Posterior vena cava (tissue), 2 donors: ENCODE data around the gene ESPNL. TPM values are rescaled to one million over a fixed set of nuclear protein-coding genes. Genes with fewer than 3 reads are reported as not detected.

Experiments
- DNase-seq: peaks from one replicate; pipeline ENCODE4 v3.0.0-alpha.2; 2020; ENCODE audit warnings: low spot score
- intact Hi-C, 2 donors: fragments of 100-400 bp; cut with DNase I; formaldehyde crosslinking; loops; one replicate each; pipeline versions ENCODE4 v1.14.1 to v1.14.2; 2022 to 2023
- total RNA-seq, 2 donors: library from RNA; stranded (reverse); fragmentation: NEBNext Ultra II Directional; extraction: Animal tissue kit (Norgen Biotek cat#: 25700); gene quantifications; one replicate each; pipeline ENCODE4 v1.2.1, GENCODE V29; 2021
- donor health status: DM: yes; HTN: yes; CAD: no.
- donor health status: DM: yes; HTN: yes; CAD: no.

ESPNL gene
- total RNA-seq, 2 donors from 2014 or later, result 0.24 to 3.0 TPM

DNA sequence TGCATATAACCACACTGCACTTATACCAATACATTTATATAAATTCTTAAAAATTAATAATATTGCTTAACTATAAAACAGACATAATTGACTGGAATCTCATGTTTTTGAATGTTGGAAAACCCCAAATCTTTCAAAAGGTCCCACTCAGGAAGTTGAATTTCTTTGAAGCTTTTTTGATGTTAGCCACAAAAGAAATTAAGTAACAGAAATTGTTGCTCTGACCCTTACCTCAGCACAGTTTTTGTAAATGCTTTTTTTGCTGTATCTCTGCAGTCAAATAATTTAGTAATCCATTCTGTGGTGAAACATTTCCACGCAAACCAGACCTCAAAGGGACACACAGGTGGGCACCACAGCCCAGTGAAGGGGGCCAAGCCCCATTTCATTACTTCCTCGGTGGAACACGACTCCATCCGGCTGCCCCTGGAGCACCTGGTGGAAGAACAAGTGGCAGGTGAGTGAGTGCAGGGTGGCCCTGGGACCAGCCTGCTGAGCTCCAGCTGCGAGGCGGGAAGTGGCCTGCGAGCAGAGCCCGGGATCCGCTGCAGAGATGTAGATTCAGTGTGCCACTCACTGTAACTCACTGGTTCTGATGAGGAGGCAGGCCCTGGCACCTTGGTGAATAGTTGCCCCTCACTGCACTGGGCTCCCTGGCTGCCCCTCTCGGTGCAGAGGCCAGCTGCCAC is 31.0 kb upstream of the ESPNL start:
- intact Hi-C loops, result no loop called here
- DNase-seq, result no peak

DNA sequence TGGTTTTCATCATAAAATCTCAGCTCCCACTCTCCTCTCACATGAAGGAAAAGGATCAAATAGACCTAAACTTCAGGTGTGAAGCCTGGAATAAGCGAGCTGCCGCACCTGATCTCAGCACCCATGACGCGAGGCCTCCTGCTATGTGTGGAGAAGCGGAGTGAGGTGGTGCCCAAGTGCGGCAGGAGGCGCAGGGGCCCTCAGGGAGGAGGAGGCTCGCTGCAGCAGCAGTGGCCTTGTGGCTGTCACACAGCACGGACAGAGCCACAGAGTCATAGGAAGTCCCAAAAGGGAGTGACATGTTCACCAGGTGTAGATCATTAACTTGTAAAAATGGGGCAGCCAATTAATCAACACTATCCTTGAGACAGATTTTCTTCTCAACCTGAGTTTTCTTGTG is 30.3 kb upstream of the ESPNL start:
- intact Hi-C loops, result no loop called here
- DNase-seq, result peak; percentile 29

DNA sequence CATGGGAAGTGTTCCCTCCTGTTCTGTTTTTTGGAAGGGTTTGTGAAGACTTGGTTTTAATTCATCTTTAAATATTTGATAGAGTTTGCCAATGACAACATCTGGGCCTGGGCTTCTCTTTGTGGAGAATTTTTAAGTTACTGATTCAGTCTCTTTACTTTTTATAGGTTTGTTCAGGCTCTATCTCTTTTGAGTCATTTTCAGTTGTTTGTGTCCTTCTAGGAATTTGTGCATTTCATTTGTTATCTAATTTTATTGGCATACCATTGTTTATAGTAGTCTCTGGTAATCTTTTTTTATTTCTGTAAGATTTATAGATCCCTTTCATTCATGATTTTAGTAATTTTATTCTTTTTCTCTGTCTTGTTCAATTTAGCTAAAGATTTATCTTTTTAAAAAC is 24.7 kb upstream of the ESPNL start:
- no peak for DNase-seq
- intact Hi-C loops, result no loop called here

DNA sequence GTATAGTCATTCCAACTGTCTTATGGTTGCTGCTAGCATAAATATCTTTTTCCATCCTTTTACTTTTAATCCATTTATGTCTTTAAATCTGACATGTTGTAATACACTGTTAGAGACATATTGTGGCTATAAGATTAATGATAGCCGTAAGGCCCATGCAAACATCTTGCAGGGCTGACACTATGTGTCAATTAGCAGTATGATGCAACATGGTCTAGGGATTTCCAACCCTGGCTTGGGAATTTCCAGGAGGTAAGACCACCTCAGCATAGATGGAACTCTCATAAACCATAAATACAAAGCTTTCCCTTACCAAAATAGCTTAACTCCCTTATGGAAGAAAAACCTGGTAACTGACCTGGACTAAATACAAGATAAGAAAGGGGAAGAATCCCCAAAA is 22.8 kb upstream of the ESPNL start:
- no peak for DNase-seq
- intact Hi-C loops, result no loop called here

DNA sequence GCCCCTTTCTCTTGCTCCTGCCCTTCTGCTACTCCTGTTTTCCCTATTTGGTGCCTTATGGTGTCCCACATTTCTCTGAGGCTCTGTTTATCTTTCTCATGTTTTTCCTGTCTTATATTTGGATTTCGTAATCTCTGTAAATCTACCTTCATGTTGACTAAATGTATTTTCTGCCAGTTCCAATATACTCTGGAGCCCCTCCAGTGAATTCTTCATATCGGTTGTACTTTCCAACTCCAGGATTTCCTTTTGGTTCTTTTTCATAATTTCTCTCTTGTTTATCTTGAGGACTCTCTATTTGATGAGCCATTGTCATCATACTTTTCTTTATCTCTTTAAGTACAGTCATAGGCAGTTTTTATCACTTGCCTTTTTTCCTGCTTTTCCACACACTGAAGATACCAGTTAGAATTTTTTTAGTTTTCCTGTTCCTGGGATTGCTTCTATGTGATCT is 20.2 kb upstream of the ESPNL start:
- DNase-seq, result no peak
- intact Hi-C loops, result no loop called here

DNA sequence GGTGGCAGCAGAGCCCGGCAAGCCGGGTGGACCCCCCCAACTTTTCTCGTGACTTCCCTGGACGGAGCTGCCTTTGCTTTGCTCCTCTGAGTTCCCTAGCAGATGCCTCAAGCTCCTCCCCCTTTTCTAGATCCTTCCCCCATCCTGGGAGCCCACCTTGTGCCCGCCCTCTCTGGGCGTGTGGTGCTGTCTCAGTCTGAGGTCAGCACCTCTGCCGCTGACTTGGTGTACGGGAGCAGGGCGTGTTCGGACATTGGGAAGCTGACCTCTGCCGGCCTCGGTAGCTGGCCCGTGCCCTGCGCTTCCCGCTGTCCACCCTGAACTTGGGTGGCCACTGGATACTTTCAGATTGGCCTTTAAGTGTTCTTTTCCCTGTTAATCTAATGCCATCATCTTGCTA is 19.6 kb upstream of the ESPNL start:
- peak; percentile 58 for DNase-seq
- intact Hi-C loops, result no loop called here

DNA sequence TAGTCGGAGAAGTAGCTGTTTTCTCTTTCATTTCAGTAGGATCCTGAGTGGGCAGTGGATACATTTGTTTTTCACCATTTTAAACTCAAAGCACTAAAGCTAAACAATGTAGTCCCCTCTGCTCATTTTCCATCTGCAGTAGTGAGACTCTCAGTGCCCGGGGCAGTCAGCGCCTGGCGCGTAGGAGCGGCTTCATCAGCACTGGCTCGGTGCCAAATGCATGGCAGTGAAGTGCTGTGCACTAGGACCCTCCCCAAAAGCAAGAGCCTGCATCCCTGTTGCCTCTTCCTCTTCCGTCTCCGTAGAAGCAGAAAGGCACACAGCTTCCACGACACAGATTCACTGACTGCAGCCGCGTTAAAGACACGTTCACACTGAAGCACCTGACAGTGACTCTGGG is 19.0 kb upstream of the ESPNL start:
- intact Hi-C loops, result no loop called here
- peak; percentile 25 for DNase-seq

DNA sequence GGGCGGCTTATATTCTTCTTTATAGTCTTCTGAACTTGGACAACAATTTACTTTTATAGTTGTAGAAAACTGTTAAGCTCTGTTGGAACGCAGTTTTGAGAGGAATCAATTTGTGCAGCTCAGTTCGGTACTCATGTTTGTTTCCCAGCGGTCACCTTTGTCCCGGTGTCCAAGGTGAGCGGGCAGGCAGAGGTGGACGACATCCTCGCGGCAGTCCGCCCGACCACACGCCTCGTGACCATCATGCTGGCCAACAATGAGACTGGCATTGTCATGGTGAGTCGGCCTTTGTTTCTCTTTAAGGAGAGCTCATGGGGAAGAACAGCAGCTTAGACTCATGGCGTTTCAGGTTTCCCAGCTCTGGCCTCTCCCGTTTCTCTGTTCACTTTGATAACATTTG is 18.6 kb upstream of the ESPNL start:
- intact Hi-C loops, result no loop called here
- no peak for DNase-seq

DNA sequence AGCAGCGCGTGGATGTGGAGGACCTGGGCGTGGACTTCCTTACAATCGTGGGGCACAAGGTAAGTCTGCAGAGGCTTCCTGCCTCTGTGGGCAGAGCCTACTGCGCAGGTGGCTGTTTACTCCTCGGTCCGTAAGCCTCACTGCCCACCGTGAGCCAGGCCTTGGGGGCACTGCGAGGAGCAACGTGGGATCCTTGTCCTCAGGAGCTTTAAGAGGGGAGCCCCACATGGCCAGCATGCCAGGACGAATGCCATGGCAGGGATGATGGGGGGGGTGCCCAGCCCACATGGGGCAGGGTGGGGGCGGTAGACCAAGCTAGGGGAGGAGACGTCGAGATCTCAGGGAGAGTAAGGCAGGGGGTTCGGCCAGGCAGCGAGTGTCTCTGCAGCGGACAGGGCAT is 18.0 kb upstream of the ESPNL start:
- intact Hi-C loops, result no loop called here
- DNase-seq, result peak; percentile 64

DNA sequence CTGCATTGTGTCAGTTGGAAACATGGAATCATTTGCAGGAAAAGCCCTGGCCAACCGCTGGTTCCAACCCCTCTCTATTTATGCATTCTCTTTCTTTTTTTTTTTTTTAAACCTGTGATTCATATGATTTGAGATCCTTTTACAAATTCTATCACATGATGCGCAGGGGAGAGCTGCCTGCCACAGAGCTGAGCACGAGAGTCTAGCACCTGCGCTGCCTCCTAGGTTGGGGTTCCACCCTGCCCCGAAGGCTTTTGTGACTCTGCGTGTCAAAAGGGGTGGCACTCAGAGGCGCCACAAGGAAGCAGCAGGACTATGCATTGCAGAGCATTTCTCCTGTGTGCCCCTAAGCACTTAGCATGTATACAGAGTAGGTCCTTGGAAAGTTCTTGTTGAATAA is 17.3 kb upstream of the ESPNL start:
- peak; percentile 64 for DNase-seq
- intact Hi-C loops, result no loop called here

DNA sequence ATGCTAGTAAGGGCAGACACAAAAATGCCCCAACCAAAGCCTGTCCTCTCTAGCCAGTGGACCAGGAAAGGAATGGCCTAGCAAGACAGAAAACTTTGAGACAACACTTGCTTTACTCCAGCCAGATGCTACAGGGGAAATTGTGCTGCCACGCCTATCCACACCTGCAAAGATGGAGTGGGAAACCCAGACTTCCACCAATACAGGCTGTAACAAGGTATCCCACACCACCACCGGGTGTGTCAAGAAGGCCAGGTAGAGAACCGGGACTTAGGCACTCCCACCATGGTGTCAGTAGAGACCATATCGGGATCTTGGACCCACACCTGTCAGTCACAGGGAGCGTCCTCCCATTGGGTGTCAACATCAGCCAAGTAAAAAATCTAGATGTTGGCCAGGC is 16.2 kb upstream of the ESPNL start:
- DNase-seq, result no peak
- intact Hi-C loops, result loop anchor here in 1 of 2 donors (1.0 kb wide), 1 partner anchor 28 kb away; no protein-coding TSS in a partner anchor

DNA sequence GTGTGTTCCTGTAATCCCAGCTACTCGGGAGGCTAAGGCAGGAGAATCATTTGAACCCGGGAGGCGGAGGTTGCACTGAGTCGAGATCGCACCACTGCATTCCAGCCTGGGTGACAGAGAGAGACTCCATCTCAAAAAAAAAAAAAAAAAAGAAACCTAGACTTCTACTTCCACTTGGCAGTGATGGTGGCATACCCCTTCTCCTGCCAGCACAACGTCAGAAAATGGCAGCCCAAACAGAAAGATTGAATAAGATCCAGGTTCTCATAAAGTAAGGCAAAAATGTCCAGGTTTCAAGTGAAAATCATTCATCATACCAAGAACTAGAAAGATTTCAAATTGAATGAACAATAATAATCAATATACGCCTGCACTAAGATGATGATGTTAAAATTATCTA is 15.4 kb upstream of the ESPNL start:
- intact Hi-C loops, result loop anchor here in 1 of 2 donors (1.0 kb wide), 1 partner anchor 28 kb away; no protein-coding TSS in a partner anchor
- no peak for DNase-seq

DNA sequence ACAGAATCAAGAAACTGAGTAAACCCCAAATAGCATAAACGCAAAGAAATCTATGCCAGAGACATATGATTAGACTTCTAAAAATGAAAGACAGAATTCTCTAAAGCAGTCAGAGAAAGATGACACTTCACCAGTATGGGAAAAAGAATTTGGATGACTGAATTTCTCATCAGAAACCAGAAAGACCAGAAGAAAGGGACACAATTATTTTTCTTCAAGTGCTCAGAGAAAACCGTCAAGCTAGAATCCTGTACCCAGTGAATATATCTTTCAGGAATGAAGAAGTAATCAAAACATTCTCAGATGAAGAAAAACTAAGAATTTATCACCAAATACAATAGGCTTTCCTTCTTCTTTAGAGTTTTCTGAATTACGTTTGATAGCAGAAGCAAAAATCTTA is 14.2 kb upstream of the ESPNL start:
- DNase-seq, result no peak
- intact Hi-C loops, result no loop called here

DNA sequence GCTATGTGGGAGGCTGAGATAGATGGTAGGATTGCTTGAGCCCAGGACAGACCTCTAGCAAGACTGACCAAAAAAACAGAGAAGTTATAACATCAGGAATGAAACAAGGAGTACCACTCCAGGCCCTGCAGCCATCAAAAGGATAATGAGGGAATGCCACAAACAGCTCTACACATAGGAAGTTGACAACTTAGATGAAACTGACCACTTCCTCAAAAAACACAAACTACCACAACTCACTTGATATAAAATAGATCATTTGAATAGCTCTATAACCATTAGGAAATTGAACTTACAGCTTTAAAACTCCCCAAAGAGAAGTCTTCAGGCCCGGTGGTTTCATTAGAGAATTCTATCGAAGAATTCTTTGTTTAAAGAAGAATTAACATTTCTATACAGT is 12.9 kb upstream of the ESPNL start:
- intact Hi-C loops, result no loop called here
- DNase-seq, result no peak

DNA sequence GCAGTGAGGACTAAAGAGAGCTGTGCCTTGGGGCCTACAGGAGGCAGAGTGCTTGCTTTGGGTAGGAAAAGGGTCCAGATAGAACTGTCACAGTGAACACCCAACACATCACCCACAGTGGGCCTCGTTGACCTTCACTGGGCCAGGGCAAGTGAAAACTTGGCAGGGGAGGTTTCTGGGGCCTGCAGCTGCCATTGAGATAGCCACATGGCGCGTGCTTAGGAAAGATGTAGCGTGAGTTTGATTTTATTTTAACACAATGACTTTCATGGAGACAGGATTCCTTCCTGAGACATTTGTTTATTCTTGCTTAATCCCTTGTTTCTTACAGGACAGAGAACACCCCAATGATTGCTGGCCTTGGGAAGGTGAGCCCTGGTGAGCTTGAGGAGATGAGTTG is 9.3 kb upstream of the ESPNL start:
- intact Hi-C loops, result no loop called here
- DNase-seq, result peak; percentile 49

DNA sequence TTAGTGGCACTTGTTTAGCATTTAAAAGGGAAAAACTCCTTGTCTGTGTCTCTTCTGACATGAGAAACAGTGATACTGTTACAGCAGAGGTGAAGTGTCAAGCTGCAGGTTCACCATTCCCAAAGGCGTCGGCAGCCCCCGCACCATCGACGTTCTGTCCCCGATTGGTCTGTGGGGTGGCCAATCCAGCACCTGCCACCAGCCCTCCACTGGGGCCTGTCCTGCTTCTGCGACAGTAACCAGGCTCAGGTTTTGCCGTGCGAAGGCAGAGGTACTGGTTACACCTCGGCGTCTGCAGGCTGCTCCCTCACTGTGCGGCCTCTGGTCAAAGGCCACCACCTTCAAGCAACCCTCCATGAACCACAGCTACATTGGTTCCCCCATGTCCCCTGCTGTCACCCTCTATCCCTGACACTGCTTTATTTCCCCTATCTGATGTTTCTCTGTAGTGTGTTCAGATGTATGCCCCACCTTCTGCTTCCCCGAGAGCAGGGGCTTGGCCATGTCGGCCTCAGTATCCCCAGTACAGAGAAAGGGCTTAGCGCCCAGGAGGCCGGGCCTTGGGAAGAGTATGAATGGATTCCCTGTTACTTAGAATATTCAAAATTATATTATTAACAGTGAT is 8.6 kb upstream of the ESPNL start:
- peak; percentile 56 for DNase-seq

DNA sequence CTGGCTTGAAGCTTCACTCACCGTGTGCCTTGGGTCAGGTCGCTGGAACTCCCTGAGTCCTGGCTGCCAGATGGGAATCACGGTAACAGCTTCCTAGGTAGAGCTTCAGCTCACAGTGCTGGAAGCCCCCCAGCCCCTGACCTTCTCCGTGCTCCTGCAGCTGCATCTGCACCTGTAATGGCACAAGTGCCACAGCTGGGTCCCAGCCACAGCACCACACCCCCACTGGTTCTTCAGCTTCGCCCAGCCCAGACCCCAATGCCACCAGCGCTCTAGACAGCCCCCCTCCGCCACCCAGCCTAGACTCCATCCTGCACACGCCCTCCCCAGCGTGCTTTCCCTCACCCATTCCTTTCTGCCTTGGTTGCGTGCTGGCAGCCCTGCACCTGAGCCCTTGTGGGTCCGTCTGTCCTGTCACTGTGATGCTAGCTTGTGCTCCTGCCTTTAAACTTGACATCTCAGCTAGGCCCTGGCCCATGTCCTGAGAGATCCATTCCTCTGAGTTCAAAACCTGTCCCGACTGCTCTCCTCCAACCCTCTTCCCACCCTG is 7.6 kb upstream of the ESPNL start:
- DNase-seq, result peak; percentile 76
- intact Hi-C loops, result no loop called here

More for the DNA sequence above, 8.6 kb upstream of the ESPNL start:
- intact Hi-C loops, result no loop called here

DNA sequence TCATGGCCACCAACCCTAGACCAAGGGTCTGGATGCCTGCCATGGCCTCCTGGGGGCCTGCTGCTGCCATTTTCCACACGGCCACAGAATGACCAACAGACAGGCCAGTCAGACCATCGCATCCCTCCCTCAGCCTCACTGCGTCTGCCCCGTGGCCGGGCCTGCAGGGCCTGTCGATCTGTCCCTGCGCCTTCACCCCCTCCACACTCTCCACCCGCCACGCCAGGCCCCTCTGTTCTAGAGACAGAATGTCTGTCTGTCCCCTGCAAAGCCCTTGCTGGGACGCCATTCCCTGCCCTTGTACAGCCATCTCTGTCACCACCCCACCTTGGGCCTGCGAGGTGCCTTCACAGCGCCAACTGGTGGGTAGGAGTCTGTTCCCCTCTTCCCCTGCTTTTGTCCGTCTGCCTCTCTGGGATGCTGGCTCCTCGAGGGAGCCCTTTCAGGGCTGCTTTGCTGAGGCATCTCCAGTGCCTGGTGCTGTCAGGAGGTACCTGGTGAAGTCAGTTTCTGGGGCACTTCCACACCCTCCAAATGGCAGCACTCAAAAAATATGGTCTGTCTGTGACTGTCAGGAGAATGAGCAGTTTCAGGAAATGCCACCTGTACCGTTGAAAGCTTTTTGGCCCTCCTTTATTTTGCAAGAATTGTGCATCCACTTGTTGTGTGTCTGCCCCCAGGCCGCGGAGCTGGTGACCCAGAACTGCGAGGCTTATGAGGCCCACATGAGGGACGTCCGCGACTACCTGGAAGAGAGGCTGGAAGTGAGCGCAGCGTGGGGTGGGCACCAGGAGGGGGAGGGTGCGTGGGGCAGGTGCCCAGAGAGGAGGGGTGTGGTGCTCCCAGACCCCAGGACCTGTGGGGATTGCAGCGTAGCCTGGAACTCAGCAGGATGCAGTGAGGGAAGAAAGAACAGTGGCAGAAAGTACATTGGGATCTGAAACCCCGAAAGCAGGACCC is 6.7 kb upstream of the ESPNL start:
- DNase-seq, result peak; percentile 72
- intact Hi-C loops, result no loop called here

DNA sequence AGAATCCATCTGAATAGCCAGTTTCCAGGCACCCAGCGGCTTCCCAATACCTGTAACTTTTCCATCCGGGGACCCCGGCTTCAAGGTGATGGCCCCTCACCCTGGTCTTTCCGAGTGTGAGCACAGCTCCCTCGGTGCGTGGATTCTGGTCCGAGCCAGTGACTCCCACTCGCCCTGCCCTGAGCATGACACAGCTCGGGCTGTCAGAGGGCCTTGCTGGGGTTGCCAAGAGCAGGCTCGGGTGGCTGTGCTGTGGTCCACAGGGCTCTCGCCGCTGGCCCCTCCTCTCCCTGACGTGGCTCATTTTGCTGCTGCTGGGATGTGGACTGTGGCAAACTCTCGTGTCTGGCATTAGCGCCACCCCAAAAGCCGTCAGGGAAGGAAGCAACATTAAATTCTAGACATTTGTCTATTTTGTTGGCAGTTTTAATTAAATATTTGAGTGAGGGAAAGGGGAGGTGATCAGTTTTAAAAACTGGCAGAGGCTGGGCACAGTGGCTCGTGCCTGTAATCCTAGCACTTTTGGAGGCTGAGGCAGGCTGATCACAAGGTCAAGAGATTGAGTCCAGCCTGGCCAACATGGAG is 5.6 kb upstream of the ESPNL start:
- intact Hi-C loops, result no loop called here
- DNase-seq, result peak; percentile 73
